C4-2B (cell line): ENCODE results near the gene RCOR2.

Experiments
- CTCF ChIP-seq: fragments of 450-650 bp; conservative IDR thresholded peaks from 2 replicates; pipeline ENCODE4 v1.5.1; 2017; ENCODE audit warnings: mild to moderate bottlenecking
- ZFX ChIP-seq: fragments of 450-650 bp; IDR thresholded peaks from 2 replicates; pipeline ENCODE4 v1.6.1; 2017

GRCh38 chr11:63874511-63874910 is 42.5 kb downstream of the RCOR2 start:
- no peak for TF ChIP-seq CTCF
- no peak for TF ChIP-seq ZFX
